K562 treated with DMSO at 1 percent for 24 hours (cell line): ENCODE results near the gene IMP4. TPM values are rescaled to one million over a fixed set of nuclear protein-coding genes. Genes with fewer than 3 reads are reported as not detected.

Experiments
- total RNA-seq: library from RNA; unstranded; fragments of 300-600 nt; gene quantifications from 2 replicates; pipeline ENCODE4 v1.2.3, GENCODE V29; 2022; ENCODE audit warnings: low read depth; ENCODE audit not compliant: insufficient read depth

IMP4 gene
- 87.9 and 93.8 TPM in 2 replicates for total RNA-seq

GRCh38 chr2:130342533-130343275 is at the start of gene IMP4:
TSS of gene IMP4 (plus strand) at chr2:130342897. CDS start at chr2:130342933, 36 bp downstream.

GRCh38 chr2:130355578-130356431 is 13.1 kb downstream of the IMP4 start, which contains the start of gene PTPN18:
TSS of gene PTPN18 (plus strand) at chr2:130356056. CDS start at chr2:130356108, 52 bp downstream.

Other genes starting within 250 kb of the IMP4 start
- not detected in 2 replicates for gene POTEF, start 213.7 kb upstream of the IMP4 start, total RNA-seq
- 1.0 and 4.3 TPM in 2 replicates for gene CCDC74B, start 197.8 kb upstream of the IMP4 start, total RNA-seq
- 74.5 and 74.9 TPM in 2 replicates for gene SMPD4, start 161.3 kb upstream of the IMP4 start, total RNA-seq
- 483 and 496 TPM in 2 replicates for gene MZT2B, start 160.6 kb upstream of the IMP4 start, total RNA-seq
- gene TUBA3E, start 144.5 kb upstream of the IMP4 start, total RNA-seq = 0.19 TPM in 1 of 2 replicates, not detected in the other
- 41.8 TPM in 2 replicates for gene PTPN18, start 13.2 kb downstream of the IMP4 start, total RNA-seq
- gene POTEI, start 166.4 kb downstream of the IMP4 start, total RNA-seq = not detected in 2 replicates
- not detected in 2 replicates for gene CFC1B, start 178.3 kb downstream of the IMP4 start, total RNA-seq